HG03460 (cell line): ENCODE results near the gene TRPM3.

Experiments
- ATAC-seq: cut with Tn5 transposase; IDR thresholded peaks from one replicate; pipeline ENCODE4 v1.9.1; 2021; ENCODE audit not compliant: unreplicated experiment

Gene TRPM3

DNA sequence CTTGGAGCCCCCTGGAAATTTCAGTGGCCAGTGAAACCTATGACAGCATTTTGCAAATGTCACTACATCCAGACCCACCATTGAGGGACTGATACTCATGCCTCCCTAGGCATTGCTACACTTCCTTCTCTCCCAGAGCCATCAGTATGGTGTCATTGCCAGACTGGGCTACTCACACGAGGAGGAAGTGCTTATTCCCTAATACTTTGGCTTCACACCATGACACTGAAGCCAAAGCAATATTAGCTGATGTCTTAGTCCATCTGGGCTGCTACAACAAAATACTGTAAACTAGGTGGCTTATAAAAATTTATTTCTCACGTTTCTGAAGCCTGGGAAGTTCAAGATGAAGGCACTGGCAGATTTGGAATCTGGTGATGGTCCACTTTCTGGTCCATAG, 22.6 kb downstream of the TRPM3 start:
- ATAC-seq: no peak

DNA sequence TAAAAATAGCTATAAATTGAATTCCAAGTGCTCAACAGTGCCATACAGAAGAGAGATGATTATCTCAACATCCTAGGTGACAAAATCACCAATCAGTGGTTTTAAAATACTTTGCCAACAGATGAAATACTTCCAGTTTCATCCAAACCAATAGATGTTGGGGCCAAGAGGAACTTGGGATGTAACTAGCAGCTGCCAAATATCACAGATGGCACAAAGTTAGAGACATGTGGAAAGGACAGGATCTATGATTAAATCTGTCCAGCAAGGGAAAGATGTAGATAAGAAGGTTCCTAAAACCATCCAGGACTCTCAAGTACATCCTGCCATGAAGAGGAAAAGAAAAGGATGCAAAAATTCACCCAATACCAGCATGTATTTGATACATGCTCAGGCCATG, 23.8 kb downstream of the TRPM3 start:
- ATAC-seq: no peak

- no peak for ATAC-seq
Measured at GRCh38 chr9:71096421-71097108, 24.9 kb downstream of the TRPM3 start.

GRCh38 chr9:71094708-71095251, 26.6 kb downstream of the TRPM3 start:
- no peak for ATAC-seq

DNA sequence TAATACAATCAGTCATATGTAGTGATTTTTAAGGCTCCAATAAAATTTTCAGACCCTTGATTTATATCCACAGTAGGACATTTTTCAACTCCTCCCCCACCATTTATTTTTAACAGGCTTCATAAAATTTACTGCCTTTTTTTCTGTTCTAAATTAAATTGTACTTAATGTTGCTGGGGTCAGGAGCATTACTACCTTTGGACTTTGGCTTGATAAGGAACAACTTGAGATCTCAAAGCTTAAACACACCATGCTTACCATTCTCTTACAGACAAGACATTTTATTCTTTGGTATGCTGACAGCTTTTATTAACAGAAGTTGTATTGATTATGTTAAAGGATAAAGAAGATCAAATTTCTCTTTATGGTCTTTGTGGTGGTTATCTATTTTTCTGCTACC, 30.5 kb downstream of the TRPM3 start:
- ATAC-seq: no peak

GRCh38 chr9:71079451-71079850, 42.0 kb downstream of the TRPM3 start:
- no peak for ATAC-seq

GRCh38 chr9:71076096-71076495, 45.3 kb downstream of the TRPM3 start:
- ATAC-seq: no peak

DNA sequence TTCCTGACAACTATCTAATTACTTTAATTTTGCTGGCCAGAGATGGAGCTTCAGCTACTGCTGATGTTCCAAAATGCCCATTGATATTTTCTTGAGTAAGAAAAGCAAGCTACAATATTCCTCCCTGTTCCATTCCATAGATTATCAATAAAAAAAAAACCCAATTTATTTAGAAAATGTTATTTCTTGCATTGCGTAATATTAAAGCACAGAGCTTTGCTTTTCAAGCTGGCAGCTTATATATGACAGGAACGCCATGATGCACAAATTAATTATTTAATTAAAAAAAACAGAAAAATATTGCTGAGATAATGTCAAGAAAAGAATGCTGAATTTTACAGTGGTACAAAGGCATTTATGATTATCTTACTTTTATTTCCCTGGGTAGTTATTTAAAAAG, 47.9 kb downstream of the TRPM3 start:
- ATAC-seq: no peak

DNA sequence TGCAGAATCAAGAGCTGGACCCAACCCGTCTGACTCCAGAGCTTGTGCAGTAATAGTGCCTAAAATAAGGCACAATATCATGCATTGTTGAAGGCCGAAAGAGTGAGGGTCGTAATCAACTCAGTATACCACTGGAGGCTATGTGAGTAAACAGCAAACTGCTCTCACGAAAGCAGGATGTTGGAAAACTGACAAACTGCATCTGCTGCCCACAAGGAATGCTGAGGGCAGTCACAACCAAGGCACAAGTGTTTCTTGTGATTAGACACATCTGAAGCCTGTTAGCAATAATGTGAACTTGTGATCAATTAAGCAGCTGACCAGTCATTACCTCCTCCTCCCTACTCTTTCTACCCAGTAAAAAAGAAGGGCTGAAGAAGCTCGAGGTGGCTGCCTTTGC, 48.8 kb downstream of the TRPM3 start:
- no peak for ATAC-seq

DNA sequence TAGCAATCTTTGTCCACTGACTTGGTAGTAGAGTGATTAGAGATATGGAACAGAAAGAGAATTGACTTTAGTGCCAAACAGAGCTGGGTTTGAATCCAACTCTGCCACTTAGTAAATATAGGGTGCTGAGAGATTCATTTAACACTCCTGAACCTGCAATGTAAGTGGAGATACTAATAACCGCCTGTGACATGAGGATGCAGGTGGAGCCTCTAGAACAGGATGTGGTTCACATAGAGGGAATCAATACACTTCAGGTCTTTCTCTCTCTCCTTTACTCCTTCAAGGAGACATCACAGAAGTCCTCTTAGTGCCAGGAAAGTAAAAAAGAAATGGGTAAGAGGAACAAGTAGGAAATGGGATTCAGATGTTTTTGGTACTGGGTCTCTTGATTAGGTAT, 49.8 kb downstream of the TRPM3 start:
- ATAC-seq: no peak

- ATAC-seq: no peak
Measured at GRCh38 chr9:71058660-71059059, 62.8 kb downstream of the TRPM3 start.

GRCh38 chr9:71052287-71052686, 69.1 kb downstream of the TRPM3 start:
- ATAC-seq: no peak

GRCh38 chr9:71048280-71048679, 73.1 kb downstream of the TRPM3 start:
- ATAC-seq: no peak

- no peak for ATAC-seq
Measured at GRCh38 chr9:71042448-71042990, 78.9 kb downstream of the TRPM3 start.

DNA sequence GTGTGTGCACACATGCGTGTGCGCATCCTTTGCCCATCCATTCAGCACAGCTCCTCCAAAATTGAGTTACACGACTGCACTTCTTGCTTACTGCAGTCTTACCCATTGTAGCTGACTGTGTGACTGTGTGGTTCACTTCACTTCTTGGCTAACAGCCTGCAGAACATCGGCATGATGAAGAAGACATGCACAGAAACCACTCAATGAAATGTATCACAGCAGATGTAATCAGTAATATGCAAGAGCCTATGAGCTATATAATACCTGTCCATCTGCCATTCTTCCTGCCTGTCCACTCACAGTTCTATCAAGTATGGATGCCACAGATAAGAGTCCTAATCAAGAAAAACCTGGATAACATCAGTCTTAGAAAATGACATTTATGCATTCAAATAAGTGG, 83.9 kb downstream of the TRPM3 start:
- no peak for ATAC-seq

DNA sequence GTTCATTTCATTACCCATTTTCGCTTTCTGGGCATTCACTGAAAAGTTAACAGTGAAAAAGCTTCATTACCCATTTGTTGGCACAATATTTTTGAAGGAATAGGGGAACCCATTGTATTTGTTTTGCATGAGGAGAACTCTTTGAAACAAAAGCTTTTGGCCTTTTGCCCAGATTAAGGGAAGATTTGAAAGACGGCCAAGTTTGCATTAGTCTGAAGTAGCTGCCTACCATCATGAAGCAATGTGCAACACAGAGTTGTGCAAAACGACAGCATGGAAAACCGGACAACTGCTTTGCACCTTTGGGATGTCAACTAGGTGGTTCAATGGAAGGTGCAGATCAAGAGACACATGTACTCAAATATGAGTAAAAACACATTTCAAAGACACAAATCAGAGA, 84.9 kb downstream of the TRPM3 start:
- ATAC-seq: no peak

GRCh38 chr9:71032779-71033178, 88.6 kb downstream of the TRPM3 start:
- no peak for ATAC-seq

- ATAC-seq: no peak
Measured at GRCh38 chr9:71025728-71026127, 95.7 kb downstream of the TRPM3 start.

GRCh38 chr9:71025201-71025600, 96.2 kb downstream of the TRPM3 start:
- no peak for ATAC-seq

GRCh38 chr9:71010258-71010657, 111.2 kb downstream of the TRPM3 start:
- ATAC-seq: no peak

GRCh38 chr9:71005456-71005855, 116.0 kb downstream of the TRPM3 start:
- no peak for ATAC-seq

DNA sequence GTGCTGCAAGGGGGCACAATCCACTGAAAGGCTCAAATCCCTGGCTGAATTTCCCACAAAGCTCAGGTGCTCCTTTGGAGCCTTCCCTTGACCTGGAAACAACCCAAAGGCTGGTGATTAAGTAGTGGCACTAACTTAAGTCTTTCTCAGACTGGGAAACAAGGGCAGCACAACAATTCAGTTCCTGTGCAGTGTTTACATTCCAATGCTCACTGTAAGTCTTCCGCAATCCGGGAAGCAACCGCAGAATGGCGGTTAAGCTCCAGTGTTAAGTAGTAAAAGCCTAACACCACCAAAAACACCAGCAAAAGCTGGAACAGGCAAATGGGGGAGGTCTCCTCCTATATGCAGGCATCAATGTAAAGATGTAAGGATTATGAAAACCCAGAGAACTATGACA, 117.2 kb downstream of the TRPM3 start:
- no peak for ATAC-seq

DNA sequence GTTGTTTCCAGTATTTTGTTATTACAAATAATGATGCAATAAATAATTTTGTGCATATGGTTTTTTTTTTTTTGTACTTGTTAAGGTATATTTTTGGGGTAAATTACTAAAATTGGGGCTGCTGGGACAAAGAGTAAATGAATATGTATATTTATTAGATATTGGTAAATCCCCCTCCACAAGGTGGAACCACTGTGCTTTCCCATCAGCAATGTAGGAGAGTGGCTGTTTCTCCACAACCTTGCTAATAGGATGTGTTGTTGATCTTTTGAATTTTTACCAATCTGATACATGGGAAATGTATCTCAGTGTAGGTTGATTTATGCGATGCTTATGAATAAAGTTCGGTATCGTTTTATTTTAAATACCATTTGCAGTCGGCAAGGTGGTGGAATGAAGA, 118.1 kb downstream of the TRPM3 start:
- ATAC-seq: no peak
